Stimulated activated CD4-positive, alpha-beta T cell treated with anti-CD3 and anti-CD28 coated beads, Interleukin-12 subunit alpha, Interleukin-12 subunit beta, amount 100 ng/mL, for 24 hours (primary cell): Measurements from ENCODE around the gene UBE2D4.

Source experiments
- DNase-seq, 2 experiments: peaks; one replicate each; pipeline ENCODE4 v3.0.0-alpha.2; 2020; ENCODE audit warnings: low read depth in 2 of 2

Gene UBE2D4

GRCh38 chr7:43906331-43907010, 19.8 kb upstream of the UBE2D4 start, which contains the start of gene URGCP:
Gene URGCP, minus strand, starts transcription at chr7:43906596. Its CDS starts 21 bp downstream, at chr7:43906575.
- DNase-seq, result peak; percentile 20 to 37

DNA sequence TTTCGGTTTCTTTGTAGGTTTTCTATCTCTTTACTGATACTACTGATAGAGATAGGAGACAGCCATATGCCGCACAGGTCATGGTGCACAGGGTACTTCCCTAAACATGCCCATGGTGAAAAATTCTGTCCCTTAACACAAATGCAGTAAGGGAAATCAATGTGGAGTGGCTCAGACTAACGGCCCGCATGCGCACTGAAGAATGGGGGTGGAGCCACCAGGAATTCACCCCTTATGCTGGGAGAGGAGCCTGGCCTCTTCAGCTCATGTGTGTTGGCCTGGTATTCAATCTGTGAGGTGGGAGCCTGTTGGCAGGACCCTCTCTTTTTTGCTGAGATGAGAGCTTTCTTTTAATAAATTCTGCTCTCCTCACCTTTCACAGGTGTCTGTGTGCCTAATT, 11.4 kb upstream of the UBE2D4 start:
- no peak for DNase-seq

- DNase-seq, result no peak
Observed at GRCh38 chr7:43915907-43916306, 10.3 kb upstream of the UBE2D4 start.

GRCh38 chr7:43921423-43921822, 4.8 kb upstream of the UBE2D4 start:
- DNase-seq, result no peak

- no peak for DNase-seq
Observed at GRCh38 chr7:43922726-43923125, 3.5 kb upstream of the UBE2D4 start.

DNA sequence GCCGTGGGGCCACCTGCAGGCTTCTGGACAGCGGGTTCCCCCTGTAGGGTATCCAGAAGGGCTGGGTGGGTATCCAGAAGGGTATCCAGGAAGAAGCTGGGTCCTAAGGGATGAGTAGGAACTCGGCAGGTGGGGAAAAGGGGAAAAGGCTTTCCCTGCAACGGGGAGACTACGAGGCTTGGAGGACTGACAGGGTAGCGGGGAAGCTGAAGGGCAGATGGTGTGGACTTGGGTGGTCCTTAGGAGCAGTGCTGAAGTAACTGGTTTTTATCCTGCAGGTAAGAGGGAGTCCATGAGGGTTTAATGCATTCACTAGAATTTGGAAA, 525 bp downstream of the UBE2D4 start:
- DNase-seq, result no peak

- no peak for DNase-seq
Observed at GRCh38 chr7:43927810-43928209, 1.6 kb downstream of the UBE2D4 start.

DNA sequence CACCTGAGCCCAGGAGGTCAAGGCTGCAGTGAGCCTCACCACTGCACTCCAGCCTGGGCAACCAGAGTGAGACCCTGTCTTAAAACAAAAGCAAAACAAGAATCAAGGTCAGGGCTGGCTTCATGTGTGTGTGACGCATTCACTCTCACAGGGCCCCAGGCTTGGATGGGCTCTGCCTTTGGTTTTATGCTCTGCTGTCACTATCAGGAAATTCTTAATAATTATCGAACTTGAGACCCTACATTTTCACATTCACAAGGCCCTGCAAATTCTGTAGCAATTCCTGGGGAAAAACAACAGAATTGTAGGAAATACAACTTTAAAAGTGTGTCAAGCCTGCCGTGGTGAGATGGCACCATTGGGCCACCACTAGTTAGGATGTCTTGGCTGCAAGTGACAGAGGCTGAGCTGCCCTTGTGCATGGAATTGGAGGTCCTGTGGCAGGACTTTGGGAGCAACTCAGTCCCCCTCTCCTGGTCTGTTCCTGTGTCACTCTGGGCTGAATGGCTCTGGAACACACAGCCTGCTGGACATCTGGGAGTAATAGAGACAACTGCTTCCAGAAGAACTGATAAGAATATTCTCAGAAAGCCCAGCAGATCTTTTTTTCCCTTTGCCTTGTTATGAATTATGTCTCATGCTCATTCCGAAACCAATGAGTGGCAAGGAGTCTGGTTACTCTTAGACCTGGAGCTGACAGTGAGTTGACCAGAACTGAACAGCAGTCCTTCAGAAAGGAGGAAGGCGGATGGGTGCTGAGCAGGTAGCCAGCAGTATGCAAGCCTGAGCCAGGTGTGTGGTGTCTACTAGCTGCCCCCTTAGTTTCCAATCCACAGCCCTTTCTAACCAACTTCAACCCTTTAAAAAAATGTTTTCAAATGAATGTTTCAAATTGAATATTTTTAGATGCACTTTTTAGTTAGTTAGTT, 3.6 kb downstream of the UBE2D4 start:
- DNase-seq, result no peak

DNA sequence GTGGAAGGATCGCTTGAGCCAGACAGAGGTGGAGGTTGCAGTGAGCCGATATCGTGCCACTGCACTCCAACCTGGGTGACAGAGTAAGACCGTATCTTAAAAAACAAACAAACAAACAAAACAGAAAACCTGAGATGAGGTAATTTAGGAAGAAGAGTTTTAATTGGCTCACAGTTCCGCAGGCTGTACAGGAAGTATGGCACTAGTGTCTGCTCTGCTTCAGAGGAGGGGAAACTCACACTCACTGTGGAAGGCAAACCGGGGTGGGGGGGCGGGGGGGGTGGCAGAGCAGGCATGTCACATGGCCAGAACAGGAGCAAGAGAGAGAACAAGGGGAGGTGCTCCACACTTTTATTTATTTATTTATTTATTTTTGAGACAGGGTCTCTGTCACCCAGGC, 5.1 kb downstream of the UBE2D4 start:
- DNase-seq, result no peak

DNA sequence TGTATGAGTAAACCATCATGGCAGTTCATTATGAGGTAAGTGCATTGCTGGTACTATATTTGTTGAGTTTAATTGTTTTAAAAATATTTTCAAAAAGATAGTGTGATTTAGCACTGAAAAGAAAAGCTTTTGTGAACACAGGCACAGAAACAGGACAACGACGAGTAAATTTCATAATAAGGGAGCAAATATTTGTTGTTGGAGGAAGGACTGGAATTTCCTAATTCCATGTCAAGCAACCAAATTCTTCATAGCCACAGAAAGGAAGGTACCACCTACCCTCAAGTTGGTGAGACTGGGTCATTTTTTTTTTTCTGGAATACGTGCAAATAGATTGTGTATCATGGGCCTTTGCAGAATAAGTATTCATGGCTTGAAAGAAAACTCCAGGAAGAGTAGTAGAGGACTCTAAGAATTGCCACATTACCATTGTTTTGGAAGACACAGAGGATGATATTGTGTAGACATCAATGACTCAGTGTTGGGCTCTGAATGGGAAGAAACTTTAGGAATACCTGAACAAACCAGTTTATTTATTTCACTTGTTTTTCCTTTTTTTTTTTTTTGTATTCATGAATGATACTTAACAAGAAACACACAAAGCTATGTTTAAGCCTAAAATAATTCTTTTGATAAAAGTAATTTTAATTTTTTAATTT, 7.8 kb downstream of the UBE2D4 start:
- no peak for DNase-seq

GRCh38 chr7:43937444-43937843, 11.2 kb downstream of the UBE2D4 start:
- DNase-seq, result no peak

DNA sequence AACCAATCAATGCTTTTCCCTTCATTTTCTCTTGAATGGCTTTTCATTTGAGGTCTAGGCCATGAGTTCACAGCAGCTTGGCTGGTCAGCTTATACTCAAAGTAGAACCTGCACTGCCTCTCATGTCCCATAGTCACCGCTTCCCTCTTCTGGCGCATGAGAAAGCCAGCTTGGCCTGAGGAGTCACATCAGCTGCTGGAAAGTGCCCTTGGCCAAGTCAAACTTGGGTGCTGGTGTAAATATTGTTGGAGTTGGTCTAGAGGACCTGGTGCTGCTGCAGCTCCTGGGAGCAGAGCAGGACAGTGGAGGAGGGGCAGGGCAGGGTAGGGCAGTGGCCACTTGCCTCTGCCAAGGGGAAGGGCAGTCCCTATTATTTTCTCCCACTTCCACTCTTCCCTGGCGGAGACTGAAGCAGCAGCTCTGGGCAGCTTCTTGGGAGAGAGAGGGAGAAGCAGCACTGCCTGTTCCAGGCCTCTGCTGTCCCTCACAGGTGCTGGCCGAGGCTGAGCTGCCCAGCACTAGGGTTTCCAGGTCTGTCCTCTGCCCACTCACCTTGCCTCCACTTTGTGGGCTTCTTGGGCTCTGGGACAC, 12.8 kb downstream of the UBE2D4 start:
- DNase-seq, result no peak

DNA sequence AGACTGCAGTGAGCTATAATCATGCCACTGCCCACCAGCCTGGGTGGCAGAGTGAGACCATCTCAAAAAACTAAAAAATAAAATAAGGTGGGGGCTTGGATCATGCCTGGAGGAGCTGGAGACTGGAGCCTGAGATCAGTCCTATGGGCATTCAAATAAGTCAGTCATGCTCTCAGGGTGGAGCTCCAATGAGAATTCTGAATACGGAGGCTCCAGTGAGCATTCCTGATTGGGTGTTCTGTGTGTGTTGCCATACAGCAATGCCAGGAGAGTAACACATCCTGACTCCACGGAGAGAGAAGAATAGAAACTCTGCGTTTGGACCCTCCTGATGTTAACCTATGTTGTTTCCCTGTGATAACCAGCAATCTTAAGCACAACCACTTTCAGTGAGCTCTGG, 16.0 kb downstream of the UBE2D4 start:
- DNase-seq, result no peak

DNA sequence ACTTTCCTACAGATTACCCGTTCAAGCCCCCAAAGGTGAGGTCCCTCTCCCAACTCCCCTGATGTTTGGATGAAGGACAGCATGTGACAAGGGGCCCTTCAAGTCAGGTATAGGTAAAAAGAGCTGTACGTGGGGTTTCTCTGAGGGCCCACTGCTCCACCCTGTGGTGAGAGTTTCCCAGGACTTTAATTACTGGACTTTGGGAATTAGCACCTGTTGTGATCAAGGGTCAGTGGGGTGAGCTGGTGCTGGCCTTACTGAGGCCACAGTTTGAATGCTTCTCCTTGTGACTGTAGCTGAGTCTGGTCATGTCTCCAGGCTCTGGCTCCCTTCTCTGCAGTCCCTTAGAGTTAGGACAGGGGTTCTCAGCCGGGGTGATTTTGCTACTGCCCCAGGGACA, 16.8 kb downstream of the UBE2D4 start:
- no peak for DNase-seq

GRCh38 chr7:43943417-43944187, 17.4 kb downstream of the UBE2D4 start:
- no peak for DNase-seq

DNA sequence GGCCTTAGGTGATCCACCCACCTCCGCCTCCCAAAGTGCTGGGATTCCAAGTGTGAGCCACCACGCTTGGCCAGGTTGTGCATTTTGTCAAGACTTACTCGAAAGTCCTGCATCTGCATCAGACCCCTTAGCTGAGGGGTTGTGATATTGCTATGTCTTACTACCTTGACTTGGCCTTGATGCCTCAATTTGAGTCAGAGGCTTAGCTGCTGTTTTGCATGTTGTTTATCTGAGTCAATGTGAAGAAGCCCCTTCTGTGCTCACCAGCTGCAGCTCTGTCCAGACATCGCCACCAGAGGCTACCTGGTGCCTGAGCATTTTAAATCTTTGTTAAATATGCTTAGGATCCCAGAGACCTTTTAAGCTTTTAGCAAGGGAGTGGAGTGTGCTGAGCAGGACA, 18.1 kb downstream of the UBE2D4 start:
- no peak for DNase-seq

GRCh38 chr7:43952028-43952427, 25.8 kb downstream of the UBE2D4 start:
- no peak for DNase-seq

- no peak for DNase-seq
Observed at GRCh38 chr7:43953071-43953470, 26.8 kb downstream of the UBE2D4 start.

- DNase-seq, result no peak
Observed at GRCh38 chr7:43954524-43955228, 28.4 kb downstream of the UBE2D4 start.

DNA sequence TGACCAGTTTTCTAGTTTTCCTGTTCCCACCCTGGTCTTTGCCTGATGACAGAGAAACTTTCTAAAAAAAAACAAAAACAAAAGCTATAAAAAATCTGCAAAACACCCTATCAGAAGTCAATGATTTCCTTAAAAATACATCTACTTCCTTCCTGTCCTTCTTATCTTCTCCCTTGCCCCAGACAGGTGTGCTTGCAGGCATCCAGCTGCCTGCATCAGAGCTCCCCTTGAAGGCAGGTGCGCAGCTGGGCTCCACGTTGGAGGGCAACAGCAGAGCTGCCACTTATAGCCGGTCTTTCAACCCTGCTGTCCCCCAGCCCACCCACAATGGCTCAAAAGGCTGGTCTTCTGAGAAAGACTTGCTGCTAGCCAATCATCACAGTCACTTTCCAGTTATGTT, 29.8 kb downstream of the UBE2D4 start:
- no peak for DNase-seq

DNA sequence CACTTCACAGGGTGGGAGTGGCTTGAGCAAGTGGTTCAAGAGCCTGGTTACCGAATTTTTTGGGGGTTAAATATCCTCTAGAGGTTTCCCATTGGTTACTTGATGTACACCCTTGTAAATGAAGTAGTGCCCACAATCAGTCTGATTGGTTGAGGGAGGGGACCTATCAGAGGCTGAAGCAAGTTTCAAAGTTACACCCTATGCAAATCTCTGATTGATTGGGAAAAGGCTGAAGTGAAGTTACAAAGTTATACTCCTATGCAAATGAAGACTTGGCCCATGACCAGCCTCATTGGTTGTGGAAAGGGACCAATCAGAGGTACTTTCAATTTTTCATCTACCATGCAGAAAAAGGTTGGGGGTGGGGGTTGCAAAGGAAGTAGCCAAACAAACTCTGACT, 34.7 kb downstream of the UBE2D4 start:
- DNase-seq, result no peak
